Measurements from ENCODE around the gene B4GALNT3.
A peak's percentile ranks its signal among the peaks of the same experiment; 100 is the strongest.
"Not testable (repeated sequence)": the region's sequence is repeated elsewhere in the genome, so short reads cannot be mapped to it uniquely, and the experiment has no call there.

Gene B4GALNT3

GRCh38 chr12:459430-460258 lies at the start of gene B4GALNT3:
B4GALNT3 (plus strand) TSS chr12:459939; CDS start chr12:460377, 438 bp downstream.
- DNase-seq (ENCODE audit: low read depth): peak; percentile 10

- DNase-seq (ENCODE audit: low read depth): no peak
Measured at GRCh38 chr12:414859-415258, 44.9 kb upstream of the B4GALNT3 start.

- DNase-seq (ENCODE audit: low read depth): no peak
Measured at GRCh38 chr12:418432-418831, 41.3 kb upstream of the B4GALNT3 start.

- DNase-seq (ENCODE audit: low read depth): no peak
Measured at GRCh38 chr12:422526-422925, 37.2 kb upstream of the B4GALNT3 start.

- not testable (repeated sequence) for DNase-seq (ENCODE audit: low read depth)
Measured at GRCh38 chr12:435737-436136, 24.0 kb upstream of the B4GALNT3 start.

GRCh38 chr12:442235-442884 lies 17.4 kb upstream of the B4GALNT3 start:
- peak; percentile 22 for DNase-seq (ENCODE audit: low read depth)

- no peak for DNase-seq (ENCODE audit: low read depth)
Measured at GRCh38 chr12:447141-447540, 12.6 kb upstream of the B4GALNT3 start.

- DNase-seq (ENCODE audit: low read depth): no peak
Measured at GRCh38 chr12:449203-449602, 10.5 kb upstream of the B4GALNT3 start.

GRCh38 chr12:450438-450837 lies 9.3 kb upstream of the B4GALNT3 start:
- no peak for DNase-seq (ENCODE audit: low read depth)

- no peak for DNase-seq (ENCODE audit: low read depth)
Measured at GRCh38 chr12:452667-453210, 7.0 kb upstream of the B4GALNT3 start.

- no peak for DNase-seq (ENCODE audit: low read depth)
Measured at GRCh38 chr12:454833-455232, 4.9 kb upstream of the B4GALNT3 start.

GRCh38 chr12:455821-456220 lies 3.9 kb upstream of the B4GALNT3 start:
- no peak for DNase-seq (ENCODE audit: low read depth)

GRCh38 chr12:457676-458075 lies 2.1 kb upstream of the B4GALNT3 start:
- DNase-seq (ENCODE audit: low read depth): no peak

- DNase-seq (ENCODE audit: low read depth): no peak
Measured at GRCh38 chr12:459050-459429, 699 bp upstream of the B4GALNT3 start.

- DNase-seq (ENCODE audit: low read depth): no peak
Measured at GRCh38 chr12:460261-461230, 807 bp downstream of the B4GALNT3 start.

GRCh38 chr12:461425-461824 lies 1.7 kb downstream of the B4GALNT3 start:
- DNase-seq (ENCODE audit: low read depth): no peak

- DNase-seq (ENCODE audit: low read depth): no peak
Measured at GRCh38 chr12:462936-463705, 3.4 kb downstream of the B4GALNT3 start.

- no peak for DNase-seq (ENCODE audit: low read depth)
Measured at GRCh38 chr12:464484-465267, 4.9 kb downstream of the B4GALNT3 start.

GRCh38 chr12:466039-466438 lies 6.3 kb downstream of the B4GALNT3 start:
- no peak for DNase-seq (ENCODE audit: low read depth)

- no peak for DNase-seq (ENCODE audit: low read depth)
Measured at GRCh38 chr12:466762-467161, 7.0 kb downstream of the B4GALNT3 start.

Measured in iris pigment epithelial cell (primary cell).